Brain pericyte (primary cell): ENCODE results near the gene SPATA18.
A peak's percentile ranks its signal among the peaks of the same experiment; 100 is the strongest.
"Not testable (repeated sequence)": the region's sequence is repeated elsewhere in the genome, so short reads cannot be mapped to it uniquely, and the experiment has no call there.

Source experiments
- DNase-seq: peaks from one replicate; pipeline ENCODE4 v3.0.0-alpha.2; 2012; ENCODE audit warnings: low read depth, low spot score

SPATA18 gene

DNA sequence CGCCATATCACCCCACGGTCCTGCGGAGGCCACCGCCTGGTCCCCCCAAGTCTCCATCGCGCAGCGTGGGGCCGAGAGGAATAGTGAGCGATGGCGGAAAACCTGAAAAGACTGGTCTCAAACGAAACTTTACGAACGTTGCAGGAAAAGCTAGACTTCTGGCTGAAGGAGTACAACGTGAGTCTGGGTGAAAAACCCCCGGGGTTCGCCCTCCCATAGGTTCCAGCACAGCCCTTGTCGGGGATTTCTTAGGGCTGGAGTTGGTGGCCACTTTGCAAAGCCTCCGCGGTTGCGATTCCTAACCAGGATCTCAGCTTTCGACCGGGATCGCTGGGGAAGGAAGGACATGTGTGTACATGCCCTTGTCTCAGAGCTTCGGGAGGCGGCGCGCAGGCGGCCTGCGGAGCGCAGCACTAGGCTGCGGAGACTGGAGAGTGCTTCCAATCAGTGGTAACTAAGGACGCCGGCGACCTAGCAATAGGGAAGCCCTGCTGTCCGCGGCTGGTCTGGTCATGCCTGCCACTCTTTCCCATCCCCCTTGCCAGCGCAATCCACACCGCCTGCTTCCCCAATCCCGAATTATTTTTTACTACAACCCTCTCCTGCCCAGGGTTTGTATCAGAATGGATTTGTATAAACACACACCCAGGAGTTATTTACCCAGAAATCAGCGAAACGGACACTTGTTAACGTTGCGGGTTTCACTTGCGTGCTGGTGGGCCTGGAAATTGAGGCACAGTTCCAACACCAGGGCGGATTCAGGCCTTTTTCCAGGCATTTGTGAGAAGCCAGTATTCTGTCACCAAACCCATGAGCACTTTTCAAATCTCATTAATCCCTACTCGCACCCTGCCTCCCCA lies 741 bp downstream of the SPATA18 start:
- DNase-seq = peak; percentile 43

DNA sequence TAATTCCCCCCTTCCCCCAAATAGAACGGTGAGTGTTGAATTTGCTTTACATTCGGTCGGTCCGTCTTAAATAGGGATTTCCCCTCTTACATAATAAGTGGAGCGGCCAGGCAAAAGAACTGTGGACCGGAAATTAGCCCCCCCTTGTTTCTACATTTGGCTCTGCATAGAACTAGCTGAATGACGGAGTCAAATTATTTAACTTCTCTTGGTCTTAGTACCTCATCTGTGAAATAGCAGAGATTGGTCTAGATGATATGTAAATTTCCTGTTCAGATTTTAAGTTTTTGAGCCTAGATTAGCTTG lies 1.3 kb downstream of the SPATA18 start:
- DNase-seq = no peak

- no peak for DNase-seq
These were observed 3.1 kb downstream of the SPATA18 start for GRCh38 chr4:52054254-52054653.

- DNase-seq = no peak
These were observed 6.1 kb downstream of the SPATA18 start for GRCh38 chr4:52057196-52057595.

GRCh38 chr4:52058275-52058674 lies 7.2 kb downstream of the SPATA18 start:
- no peak for DNase-seq

DNA sequence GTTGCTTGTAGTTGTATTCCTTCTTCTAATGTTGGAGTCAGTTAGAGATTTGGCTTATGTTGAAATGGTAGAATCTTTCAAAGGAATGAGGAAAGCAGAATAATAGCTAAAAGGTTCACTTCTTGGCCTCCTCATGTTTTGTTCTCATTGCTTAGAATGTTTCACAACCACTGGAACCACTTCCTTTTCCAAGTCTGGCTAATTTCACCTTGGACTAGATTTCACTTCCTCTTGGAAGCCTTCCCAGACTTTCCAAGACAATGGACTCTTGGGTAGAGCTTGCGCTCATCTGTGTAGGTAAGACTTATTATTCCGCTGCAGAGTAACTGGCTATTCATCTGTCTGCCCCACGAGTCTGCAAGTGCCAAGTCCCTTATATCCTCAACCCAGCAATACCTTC lies 8.3 kb downstream of the SPATA18 start:
- DNase-seq = no peak

DNA sequence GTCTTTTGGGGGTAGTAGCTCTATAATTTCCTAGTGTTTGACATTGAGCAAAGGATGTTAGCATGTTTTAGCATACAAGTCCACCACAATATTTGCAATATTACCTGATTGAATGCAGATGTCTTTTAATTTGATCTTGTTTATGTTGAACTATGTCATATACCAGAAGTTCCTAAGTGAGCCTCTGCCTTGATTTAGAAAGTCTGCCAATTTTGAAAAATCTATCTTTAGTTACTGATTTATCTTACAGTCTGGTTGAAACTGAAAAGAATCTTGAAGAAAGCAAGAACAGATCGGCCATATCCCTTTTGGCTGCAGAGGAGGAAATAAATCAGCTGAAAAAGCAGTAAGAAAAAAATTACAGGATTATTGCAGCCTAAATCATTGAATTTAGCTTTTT lies 18.5 kb downstream of the SPATA18 start:
- no peak for DNase-seq

- no peak for DNase-seq
These were observed 20.9 kb downstream of the SPATA18 start for GRCh38 chr4:52071791-52072546.

- DNase-seq = no peak
These were observed 25.6 kb downstream of the SPATA18 start for GRCh38 chr4:52076731-52077130.

DNA sequence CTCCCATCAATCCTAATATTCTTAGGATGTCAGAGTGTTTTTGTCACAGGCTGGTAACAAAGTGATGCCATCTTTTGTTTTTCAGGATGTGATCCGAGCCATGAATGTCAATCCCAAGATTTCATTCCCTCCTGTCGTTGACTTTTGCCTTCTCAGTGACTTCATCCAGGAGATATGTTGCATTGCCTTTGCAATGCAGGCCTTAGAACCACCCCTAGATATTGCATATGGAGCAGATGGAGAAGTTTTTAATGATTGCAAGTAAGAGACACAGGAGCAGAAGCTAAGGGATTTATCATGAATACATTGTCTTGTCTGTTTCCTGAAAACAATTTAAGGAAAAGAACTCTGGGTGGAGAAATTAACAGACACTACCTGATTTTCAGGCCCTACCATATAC lies 28.6 kb downstream of the SPATA18 start:
- DNase-seq = no peak

DNA sequence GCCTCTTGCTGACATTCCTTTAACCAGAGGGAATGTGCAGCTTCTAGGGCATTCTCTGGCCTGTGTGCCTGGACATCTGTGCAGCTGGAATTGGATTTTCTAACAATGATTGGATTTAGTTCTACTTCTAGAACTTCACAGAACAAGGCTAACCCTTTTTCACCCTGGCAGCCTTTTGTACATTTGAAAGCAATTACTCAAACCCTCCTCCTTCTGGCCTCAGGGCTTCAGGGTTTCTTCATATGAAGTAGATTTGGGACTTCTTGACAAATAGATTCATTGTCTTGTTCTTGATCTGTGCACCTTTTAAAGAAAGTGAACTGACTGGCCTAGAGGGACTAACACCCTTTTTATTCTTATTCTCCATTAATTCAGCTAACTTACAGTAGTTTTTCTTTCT lies 30.1 kb downstream of the SPATA18 start:
- no peak for DNase-seq

GRCh38 chr4:52086425-52086824 lies 35.3 kb downstream of the SPATA18 start:
- not testable (repeated sequence) for DNase-seq

DNA sequence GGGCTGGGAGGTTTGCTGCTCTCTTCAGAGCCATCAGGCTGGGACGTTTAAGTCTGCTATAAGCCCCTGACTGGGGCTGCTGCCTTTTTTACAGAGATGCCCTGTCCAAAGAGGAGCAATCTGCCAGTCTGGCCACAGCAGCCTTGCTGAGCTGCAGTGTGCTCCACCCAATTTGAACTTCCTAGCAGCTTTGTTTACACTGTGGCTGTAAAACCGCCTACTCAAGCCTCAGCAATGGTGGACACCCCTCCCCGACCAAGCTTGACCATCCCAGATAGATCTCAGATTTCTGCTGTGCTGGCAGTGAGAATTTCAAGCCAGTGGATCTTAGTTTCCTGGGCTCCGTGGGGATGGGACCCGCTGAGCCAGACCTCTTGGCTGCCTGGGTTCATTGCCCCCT lies 40.7 kb downstream of the SPATA18 start:
- no peak for DNase-seq

GRCh38 chr4:52093466-52093865 lies 42.4 kb downstream of the SPATA18 start:
- DNase-seq = no peak

- no peak for DNase-seq
These were observed 43.5 kb downstream of the SPATA18 start for GRCh38 chr4:52094376-52095145.

DNA sequence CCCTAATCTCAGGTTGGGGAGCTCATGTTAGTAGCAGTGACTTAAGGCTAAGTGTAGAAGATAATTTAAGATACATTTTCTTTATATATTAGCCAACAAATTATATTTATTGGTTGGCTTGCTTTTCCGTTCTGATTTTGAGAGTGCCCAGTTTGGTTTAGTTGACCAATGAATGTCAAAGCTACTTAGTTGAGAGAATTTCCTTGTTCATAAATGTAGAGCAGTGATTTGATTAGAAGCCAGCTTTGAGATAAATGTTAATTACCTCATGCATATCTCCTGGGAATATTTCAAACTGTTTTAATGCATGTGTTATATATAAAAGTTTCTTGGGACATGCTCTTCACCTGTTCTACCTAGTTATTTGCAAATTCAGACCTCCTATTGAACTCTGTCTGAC lies 44.3 kb downstream of the SPATA18 start:
- no peak for DNase-seq

DNA sequence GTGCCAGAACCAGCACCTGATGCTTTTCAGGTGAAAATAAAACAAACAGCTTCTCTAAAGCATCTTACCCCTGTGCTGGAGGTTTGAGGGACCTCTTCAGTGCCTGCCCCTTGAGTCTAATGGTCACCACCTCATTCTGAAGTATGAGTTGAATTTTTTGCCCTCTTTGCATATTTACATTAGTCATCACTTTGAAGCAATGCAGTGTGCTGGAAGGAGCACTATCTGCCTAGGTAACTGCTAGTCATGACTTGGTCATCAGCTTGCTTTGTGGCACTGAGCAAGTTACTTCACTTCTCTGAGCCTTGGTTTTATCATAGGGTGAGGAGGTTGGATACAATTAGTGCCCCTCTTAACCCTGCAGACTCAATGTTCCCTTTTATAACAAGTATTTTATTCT lies 44.9 kb downstream of the SPATA18 start:
- DNase-seq = no peak

DNA sequence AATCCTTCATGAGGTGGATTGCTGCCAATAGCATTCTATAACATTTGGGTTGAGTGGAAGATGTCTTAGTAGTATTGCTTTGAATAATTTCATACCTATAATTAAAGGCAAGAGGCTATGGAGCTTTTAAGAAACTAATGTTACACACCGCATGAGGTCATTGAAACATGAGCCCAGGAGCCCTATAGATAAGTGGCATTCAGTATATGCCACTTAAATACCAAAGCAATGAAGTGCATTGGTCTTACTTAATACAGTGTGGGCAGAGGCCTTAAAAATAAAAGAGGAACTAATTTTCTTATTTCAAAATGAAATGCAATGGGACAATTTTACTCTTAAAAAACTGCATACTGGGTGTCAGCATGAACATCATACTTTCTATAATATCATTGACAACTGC lies 47.5 kb downstream of the SPATA18 start:
- DNase-seq = no peak

DNA sequence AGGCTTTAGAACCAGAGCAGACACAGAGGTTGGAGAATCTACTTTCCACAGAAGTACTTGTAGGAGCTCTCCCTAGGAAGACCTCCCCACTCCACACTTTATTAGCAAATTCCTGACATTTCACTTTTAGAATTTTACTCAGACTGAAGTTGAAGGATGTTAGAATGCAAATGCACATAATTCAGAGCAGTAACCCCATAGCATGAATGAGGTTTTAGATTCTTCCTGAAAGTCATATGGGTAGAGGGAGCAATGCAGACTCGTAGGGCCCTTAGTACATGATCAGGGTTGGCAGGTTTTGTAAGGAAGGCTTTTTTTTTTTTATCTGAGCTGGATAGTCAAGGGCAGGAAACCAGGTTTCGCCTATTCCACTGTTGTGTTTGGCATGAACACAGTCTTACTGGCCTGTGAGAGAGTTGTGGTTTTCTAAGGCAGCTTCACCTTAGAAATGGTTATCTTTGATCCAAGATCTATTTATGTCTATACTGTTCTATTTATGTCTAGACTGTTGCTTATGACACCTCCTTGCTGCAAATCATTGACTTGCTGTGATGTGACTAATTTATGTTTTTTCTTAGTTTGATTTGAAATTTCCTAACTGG lies 48.9 kb downstream of the SPATA18 start:
- DNase-seq = no peak

DNA sequence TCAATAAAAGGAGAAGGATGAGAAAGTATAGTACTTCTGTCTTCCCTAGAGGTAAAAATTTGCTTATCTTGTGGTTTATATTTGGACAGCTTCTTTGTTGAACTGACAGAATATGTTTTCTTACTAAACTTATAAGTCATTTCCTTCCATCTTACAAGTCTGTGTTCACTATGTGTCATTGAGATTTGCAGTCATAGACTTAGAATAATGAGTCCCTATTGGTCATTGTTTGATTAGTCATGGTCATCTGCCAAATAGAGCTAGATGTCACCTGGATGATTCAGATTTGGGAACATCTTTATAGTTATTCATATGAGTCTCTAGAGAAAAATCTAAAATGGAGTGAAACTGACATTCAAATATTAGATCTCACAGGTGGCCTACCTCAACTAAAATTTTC lies 51.5 kb downstream of the SPATA18 start:
- DNase-seq = no peak

DNA sequence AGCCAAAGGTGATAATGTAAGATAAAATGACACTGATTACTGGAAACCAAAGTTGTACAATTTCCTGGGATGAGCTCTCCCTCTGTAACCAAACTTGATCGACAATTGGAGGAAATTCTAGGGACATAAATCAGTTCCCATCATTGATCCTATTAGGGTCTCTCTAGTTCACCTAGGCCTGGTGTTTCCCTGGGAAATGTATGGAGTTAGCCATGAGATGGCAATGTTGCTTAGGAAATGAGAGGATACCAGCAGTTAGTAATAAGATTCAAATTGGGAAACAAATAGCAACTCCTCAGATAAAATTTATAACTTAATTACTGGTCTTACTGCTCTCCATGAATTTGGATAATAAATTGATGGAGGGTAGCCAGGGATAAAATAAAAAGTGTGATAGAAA lies 52.2 kb downstream of the SPATA18 start:
- no peak for DNase-seq

DNA sequence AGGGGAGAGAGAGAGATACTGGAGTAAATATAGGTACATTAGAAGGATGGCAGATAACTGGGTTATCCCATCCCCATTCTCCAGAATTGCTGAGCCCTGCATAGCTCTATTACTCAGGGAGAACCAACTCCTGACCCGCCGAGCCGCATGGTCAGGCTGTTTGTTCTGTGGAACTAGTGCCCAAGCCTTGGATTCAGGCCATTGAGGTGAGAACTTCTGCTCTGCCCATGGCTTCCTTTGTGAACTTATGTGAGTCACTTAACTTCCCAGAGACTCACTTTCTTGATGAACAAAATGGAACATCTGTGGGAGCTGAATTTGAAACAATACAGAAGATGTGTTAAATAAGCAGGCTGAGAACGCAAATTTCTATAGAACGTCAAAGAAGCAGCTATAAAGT lies 54.2 kb downstream of the SPATA18 start:
- no peak for DNase-seq
